Large intestine (tissue), 3 donors: Measurements from ENCODE around the gene DDAH2. TPM values are rescaled to one million over a fixed set of nuclear protein-coding genes. Genes with fewer than 3 reads are reported as not detected.

Experiments
- DNase-seq, 2 donors: peaks; one replicate each; pipeline versions ENCODE4 v3.0.0 to v3.0.0-alpha.2; 2013
- H3K27ac ChIP-seq: one replicate; pipeline ENCODE4 v1.5.1; 2013; ENCODE audit warnings: low read length
- H3K27me3 ChIP-seq: 2 replicates; pipeline ENCODE4 v1.6.1; 2013; ENCODE audit warnings: low read length; ENCODE audit not compliant: control insufficient read depth, insufficient read depth
- H3K36me3 ChIP-seq: 2 replicates; pipeline ENCODE4 v1.6.1; 2013; ENCODE audit warnings: low read length; ENCODE audit not compliant: control insufficient read depth, insufficient read depth
- H3K4me1 ChIP-seq: one replicate; pipeline ENCODE4 v1.6.1; 2013; ENCODE audit warnings: low read length; ENCODE audit not compliant: control insufficient read depth, insufficient read depth
- H3K4me3 ChIP-seq: one replicate; pipeline ENCODE4 v1.5.1; 2013; ENCODE audit warnings: low read length
- H3K9me3 ChIP-seq: one replicate; pipeline ENCODE4 v1.6.1; 2013; ENCODE audit warnings: mild to moderate bottlenecking, low read depth, low read length, moderate library complexity; ENCODE audit not compliant: control insufficient read depth
- WGBS: methylation state at CpG from one replicate; pipeline ENCODE4 v1.1.5; 2013; ENCODE audit warnings: low lambda C conversion rate; ENCODE audit not compliant: insufficient coverage; 5-methylcytosine and 5-hydroxymethylcytosine counted together
- polyA plus RNA-seq: library from polyadenylated mRNA; unstranded; fragments of 120-200 nt; gene quantifications from one replicate; pipeline ENCODE4 v1.2.1, GENCODE V29; 2013

The DDAH2 gene
- polyA plus RNA-seq, 1 donor, result 82.6 TPM

DNA sequence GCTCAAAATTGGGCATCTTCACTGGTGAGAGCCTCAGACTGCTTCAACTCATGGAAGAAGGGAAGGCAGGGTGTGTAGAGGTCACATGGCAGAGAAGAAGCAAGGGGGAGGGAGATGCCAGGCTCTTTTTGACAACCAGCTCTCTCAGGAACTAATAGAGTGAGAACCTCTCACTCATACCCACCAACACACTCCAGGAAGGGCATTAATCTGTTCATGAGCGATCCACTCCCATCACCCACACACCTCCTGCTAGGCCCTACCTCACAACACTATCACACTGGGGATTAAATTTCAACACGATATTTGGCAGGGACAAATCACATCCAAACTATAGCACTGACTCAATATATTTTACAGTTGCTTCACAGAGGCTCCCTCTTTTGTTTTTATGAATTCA, 12.7 kb upstream of the DDAH2 start:
- Histone ChIP-seq H3K9me3 (no peaks in the 10 kb centered on the region), H3K4me1 (peaks cover 22% of the 10 kb centered on the region), H3K27ac (no peak overlapping the region), H3K27me3 (no peaks in the 10 kb centered on the region), H3K4me3 (no peak overlapping the region), H3K36me3 (peaks cover 4% of the 10 kb centered on the region)
- WGBS, result 57% methylated on average over 1 of the region's 2 CpGs
- no peak for DNase-seq

DNA sequence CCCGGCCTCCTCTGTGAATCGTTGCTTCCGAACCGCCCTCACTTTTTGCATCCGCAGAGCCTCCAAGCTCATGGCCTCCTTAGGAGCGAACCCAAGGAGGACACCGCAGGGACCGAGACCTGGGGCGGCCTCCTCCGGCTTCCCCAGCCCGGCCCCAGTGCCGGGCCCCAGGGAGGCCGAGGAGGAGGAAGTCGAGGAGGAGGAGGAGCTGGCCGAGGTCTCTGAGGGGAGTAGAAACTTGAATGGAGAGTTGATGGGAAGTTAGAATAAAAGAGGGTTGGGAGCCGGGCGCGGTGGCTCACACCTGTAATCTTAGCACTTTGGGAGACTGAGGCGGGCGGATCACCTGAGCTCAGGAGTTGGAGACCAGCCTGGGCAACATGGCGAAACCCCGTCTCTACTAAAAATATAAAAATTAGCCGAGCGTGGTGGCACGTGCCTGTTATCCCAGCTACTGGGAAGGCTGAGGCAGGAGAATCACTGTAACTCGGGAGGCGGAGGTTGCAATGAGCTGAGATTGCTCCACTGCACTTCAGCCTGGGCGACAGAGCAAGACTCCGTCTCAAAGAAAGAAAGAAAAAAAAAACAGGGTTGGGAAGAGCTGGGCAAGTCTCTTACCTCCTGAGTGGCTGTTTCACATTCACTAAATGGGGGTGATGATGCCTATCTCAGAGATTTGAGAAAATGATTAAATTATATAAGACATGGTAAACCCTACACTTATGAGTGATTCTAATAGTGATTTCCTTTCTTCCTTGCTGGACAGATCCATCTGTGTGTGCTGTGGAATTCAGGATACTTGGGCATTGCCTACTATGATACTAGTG, 11.5 kb upstream of the DDAH2 start:
- peak in 1 of 2 donors; percentile 37 for DNase-seq
- peak overlapping the region; percentile 59 for H3K4me3 ChIP-seq
- peaks cover 4% of the 10 kb centered on the region for H3K36me3 ChIP-seq
- H3K4me1 ChIP-seq, result peaks cover 25% of the 10 kb centered on the region
- no CpG with 5 or more reads among the region's 29 CpGs for WGBS
- peak overlapping the region; percentile 96 for H3K27ac ChIP-seq
- no peaks in the 10 kb centered on the region for H3K27me3 ChIP-seq
- H3K9me3 ChIP-seq, result no peaks in the 10 kb centered on the region

DNA sequence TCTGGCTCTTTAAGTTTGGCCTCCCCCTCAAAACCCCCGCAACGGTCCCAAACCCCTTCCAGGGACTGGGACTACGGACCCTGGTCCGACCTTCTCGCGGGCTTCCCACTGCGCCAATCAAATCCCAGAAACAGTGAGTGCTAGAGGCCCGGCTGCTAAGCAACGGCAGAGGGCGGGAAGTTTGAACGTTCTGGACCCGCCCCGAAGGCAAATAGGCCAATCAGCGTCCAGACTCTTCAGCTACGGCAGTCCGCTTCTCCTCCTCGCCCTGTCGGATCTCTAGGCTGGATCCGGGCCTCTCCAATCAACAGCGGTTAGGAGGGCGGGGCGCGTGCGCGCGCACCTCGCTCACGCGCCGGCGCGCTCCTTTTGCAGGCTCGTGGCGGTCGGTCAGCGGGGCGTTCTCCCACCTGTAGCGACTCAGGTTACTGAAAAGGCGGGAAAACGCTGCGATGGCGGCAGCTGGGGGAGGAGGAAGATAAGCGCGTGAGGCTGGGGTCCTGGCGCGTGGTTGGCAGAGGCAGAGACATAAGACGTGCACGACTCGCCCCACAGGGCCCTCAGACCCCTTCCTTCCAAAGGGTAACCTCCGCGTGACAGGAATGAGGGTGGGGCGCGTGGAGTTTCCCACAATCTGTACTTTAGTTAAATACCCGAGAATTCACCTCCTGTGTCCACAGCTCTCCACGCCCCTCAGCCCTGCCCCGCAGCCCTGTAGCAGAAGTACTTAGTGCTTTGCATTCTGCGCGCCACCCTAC, 10.7 kb upstream of the DDAH2 start, which contains the start of gene MSH5:
TSS of gene MSH5 (plus strand) at position 367 of the 758 bp plus-strand sequence. CDS start 462 bp downstream, outside the sequence.
- peak within 1 kb of the TSS; percentile 96 for H3K27ac ChIP-seq
- peaks cover 25% of the 10 kb centered on the region for H3K4me1 ChIP-seq
- peak within 1 kb of the TSS; percentile 59 for H3K4me3 ChIP-seq
- WGBS, result 0% methylated on average over 2 of the region's 58 CpGs
- H3K9me3 ChIP-seq, result no peaks in the 10 kb centered on the region
- peaks cover 4% of the 10 kb centered on the region for H3K36me3 ChIP-seq
- no peaks in the 10 kb centered on the region for H3K27me3 ChIP-seq
- peak; percentile 99 to 100 for DNase-seq

DNA sequence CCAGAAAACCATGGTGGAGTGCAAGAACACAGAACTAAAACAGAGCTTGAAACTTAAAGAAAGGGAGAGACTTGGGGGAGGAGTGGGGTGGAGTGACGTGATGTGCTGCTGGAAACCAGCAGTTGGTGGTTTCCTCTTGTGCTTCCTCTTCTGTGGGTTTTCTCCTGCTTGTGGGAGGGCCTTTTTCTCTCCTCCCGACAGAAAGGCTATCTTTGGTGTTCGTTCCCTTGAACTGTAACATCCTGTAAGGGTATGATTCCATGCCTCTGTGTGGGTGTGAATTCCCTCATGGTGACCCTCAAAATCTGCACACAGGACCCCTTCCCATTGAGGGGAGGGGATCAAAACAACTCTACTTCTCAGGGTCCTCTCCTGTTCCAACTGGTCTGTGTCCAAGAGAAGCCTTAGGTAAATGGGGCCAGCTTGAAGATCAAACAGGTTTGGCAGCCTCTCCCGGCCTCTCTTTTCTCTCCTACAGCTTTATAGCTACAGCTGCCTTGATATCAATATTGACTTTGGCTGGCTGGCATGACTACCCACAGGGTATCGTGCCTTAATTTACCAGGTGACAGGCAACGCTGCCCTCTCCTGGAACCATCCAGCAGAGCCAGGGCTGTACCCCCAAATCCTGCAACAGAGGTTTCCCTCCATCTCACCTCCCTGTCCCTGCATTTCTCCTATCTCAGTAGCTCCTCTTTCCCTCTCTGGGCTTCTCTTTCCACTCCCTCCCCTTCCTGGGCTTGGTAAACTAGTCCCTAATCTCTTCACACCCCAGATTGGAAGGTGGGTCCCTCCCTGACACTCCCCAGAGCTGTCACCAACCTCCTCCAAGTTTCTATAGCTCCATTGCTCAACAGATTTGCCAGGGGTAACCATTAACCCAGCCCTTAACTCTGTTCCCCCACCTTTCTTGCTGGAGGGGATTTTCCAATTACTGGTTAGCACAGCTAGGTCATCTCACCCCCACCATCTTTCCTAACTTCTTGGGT, 9.2 kb upstream of the DDAH2 start:
- DNase-seq, result peak; percentile 96 to 99
- Histone ChIP-seq H3K27me3 (no peaks in the 10 kb centered on the region), H3K9me3 (no peaks in the 10 kb centered on the region), H3K4me1 (peaks cover 35% of the 10 kb centered on the region), H3K27ac (peak overlapping the region; percentile 96), H3K4me3 (peak overlapping the region; percentile 12), H3K36me3 (peaks cover 16% of the 10 kb centered on the region)
- no CpG with 5 or more reads among the region's 6 CpGs for WGBS

DNA sequence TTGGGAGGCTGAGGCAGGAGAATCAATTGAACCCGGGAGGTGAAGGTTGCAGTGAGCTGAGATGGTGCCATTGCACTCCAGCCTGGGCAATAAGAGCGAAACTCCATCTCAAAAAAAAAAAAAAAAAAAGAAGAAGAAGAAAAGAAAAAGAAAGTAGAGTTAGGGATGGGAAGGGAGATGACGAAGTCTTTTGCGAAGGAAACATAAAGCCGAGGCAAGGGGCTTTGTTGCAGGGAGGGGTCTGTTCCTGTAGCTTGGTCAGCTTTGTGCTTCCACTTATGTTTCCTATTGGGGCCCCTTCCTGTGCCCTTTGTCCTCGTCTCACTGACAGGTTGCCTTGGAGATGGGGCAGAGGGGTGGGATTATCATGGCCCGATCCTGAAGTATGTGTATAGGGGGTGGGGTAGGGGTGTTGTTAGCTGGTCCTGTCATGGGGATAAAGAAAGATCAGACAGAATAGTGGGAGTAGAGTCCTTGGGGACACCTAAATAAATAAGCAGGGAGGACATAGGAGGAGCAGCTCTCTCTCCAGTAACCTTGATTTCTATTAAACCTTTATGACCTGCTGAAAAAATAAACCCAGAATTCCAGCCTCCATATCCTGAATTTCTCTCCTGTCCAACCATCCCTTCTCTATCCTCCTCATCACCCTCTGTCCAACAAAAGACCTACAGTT, 8.4 kb upstream of the DDAH2 start:
- H3K27me3 ChIP-seq, result no peaks in the 10 kb centered on the region
- peak overlapping the region; percentile 96 for H3K27ac ChIP-seq
- H3K4me1 ChIP-seq, result peaks cover 35% of the 10 kb centered on the region
- no peaks in the 10 kb centered on the region for H3K9me3 ChIP-seq
- WGBS, result no CpG with 5 or more reads among the region's 7 CpGs
- H3K4me3 ChIP-seq, result peak overlapping the region; percentile 87
- peaks cover 23% of the 10 kb centered on the region for H3K36me3 ChIP-seq
- DNase-seq, result peak; percentile 91 to 97

DNA sequence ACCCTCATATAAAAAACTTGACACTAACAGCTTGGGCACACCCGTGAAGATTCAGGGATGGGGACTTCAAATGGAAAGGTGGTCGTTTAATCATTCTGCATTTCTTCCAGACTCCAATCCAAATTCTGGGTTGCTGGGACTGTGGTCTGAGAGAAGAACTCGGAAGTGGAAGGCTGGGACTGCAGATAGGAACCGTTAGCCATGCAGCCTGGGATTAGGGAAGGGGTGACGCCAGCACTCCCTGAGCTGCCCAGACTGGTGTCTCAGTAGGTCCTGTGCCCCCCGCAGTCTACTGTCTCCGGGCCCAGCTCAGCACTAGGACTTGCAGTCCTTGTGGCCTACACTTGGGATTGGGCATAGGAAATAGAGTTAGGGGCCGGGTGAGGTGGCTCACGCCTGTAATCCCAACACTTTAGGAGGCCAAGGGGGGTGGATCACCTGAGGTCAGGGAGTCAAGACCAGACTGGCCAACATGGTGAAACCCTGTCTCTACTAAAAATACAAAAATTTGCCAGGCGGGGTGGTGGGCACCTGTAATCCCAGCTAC, 7.7 kb upstream of the DDAH2 start:
- Histone ChIP-seq H3K27ac (peak overlapping the region; percentile 96), H3K27me3 (no peaks in the 10 kb centered on the region), H3K4me1 (peaks cover 35% of the 10 kb centered on the region), H3K9me3 (no peaks in the 10 kb centered on the region), H3K36me3 (peaks cover 28% of the 10 kb centered on the region), H3K4me3 (peak overlapping the region; percentile 87)
- DNase-seq, result peak in 1 of 2 donors; percentile 44
- no CpG with 5 or more reads among the region's 10 CpGs for WGBS

DNA sequence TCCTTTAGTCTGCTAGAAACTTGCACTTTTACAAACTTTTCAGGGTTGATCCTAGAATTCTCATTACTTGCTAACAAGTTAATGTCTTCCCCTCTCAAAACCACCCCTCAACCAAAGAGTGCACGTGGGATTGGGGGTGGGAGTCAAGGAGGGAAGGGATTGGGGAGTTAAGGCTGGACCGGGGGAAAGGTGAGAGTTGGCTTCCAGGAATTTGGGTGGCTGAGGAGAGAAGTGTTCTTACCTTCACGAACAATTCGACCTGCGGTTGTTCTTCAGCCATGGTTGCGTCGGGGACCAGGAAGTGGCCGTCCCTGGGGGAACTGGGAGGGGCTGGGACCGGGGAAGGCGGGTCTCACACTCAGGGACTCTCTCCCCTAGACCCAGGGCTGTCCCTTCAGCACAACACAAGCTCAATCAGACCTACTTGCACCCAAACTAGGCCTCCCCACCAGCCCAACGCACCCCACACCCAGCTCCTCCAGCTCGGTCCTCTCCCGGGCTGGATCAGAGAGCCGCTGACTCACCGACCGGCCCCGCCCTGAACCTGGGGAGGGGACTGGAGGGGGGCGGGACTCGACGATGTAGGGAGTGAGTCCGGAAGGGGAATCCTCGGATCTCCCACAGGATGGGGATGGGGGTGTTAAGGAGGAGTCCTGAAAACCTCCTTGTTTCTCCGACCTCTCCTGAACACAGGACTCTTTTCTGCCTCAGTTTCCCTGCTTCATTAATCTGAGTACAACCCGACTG, 7.1 kb upstream of the DDAH2 start, which contains the start of gene CLIC1:
TSS of gene CLIC1 (minus strand) at position 510 of the 747 bp plus-strand sequence. CDS start at position 280, 230 bp downstream.
- H3K9me3 ChIP-seq, result no peaks in the 10 kb centered on the region
- peak; percentile 90 to 95 for DNase-seq
- peaks cover 34% of the 10 kb centered on the region for H3K4me1 ChIP-seq
- H3K4me3 ChIP-seq, result peak within 1 kb of the TSS; percentile 87
- H3K27ac ChIP-seq, result peak within 1 kb of the TSS; percentile 96
- no CpG with 5 or more reads among the region's 24 CpGs for WGBS
- no peaks in the 10 kb centered on the region for H3K27me3 ChIP-seq
- H3K36me3 ChIP-seq, result peaks cover 31% of the 10 kb centered on the region

DNA sequence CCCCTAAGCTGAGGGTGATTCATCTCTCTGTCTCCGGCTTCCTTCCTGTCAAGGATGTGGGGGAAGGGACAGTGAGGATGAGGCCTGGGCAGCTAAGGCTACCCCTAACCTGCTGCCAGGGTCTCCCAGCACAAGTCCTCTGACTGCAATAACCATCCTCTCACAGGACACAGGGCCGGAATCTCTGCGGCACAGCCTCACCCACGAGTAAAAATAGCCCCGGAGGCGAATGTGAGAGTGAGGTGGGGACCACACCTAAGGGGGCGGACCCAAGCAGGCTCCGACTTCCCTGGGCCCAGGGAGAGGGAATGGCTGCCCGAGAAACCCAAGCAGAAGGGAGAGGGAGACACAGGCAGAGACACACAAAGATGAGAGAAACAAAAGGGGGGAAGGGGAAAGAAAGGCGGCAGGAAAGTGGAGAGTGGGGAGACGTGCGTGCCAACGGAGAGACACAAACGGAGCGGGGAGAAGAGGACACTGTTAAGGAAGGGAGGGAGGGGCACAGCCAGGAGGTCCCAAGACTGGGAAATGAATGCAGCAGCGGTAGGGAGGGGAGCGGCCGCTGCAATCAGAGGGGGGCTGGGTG, 5.8 kb upstream of the DDAH2 start:
- H3K4me1 ChIP-seq, result peaks cover 33% of the 10 kb centered on the region
- DNase-seq, result peak; percentile 72 to 86
- H3K36me3 ChIP-seq, result peaks cover 41% of the 10 kb centered on the region
- WGBS, result 3% methylated on average over 7 of the region's 18 CpGs
- H3K27ac ChIP-seq, result peak overlapping the region; percentile 96
- no peaks in the 10 kb centered on the region for H3K27me3 ChIP-seq
- peak overlapping the region; percentile 87 for H3K4me3 ChIP-seq
- no peaks in the 10 kb centered on the region for H3K9me3 ChIP-seq
